ENCODE measurements around the gene TNFRSF6B. TPM values are rescaled to one million over a fixed set of nuclear protein-coding genes. Genes with fewer than 3 reads are reported as not detected.

Gene TNFRSF6B
- total RNA-seq, 1 donor from 2014 or later, result 2.8 TPM

GRCh38 chr20:63660622-63661021, 35.8 kb upstream of the TNFRSF6B start:
- Mint-ChIP-seq H3K4me1 (ENCODE audit: low read depth, unreplicated experiment) (peaks cover 5% of the 10 kb centered on the region), H3K9me3 (ENCODE audit: unreplicated experiment) (peaks cover 3% of the 10 kb centered on the region), H3K36me3 (ENCODE audit: low read depth, unreplicated experiment) (peaks cover 6% of the 10 kb centered on the region), H3K4me3 (ENCODE audit: unreplicated experiment) (no peak overlapping the region), H3K27me3 (ENCODE audit: low read depth, unreplicated experiment) (no peaks in the 10 kb centered on the region), H3K27ac (ENCODE audit: unreplicated experiment) (no peak overlapping the region)
- peaks cover 51% of the 10 kb centered on the region for H3K79me2 ChIP-seq (ENCODE audit: insufficient read depth, low read length)
- no peak overlapping the region for H2AFZ ChIP-seq (ENCODE audit: low read depth, low read length)
- H3K27me3 ChIP-seq (ENCODE audit: insufficient read depth, low read length), result no peaks in the 10 kb centered on the region
- FAIRE-seq, result no peak
- H3K36me3 ChIP-seq (ENCODE audit: insufficient read depth, low read length), result no peaks in the 10 kb centered on the region
- H4K20me1 ChIP-seq (ENCODE audit: insufficient read depth, low read length), result peaks cover 12% of the 10 kb centered on the region
- H3K4me3 ChIP-seq (ENCODE audit: insufficient read depth, low read depth, low read length), result no peak overlapping the region
- no peak overlapping the region for H3K9ac ChIP-seq (ENCODE audit: low read length)
- H3K9me3 ChIP-seq (ENCODE audit: insufficient read depth, low read depth, low read length), result no peaks in the 10 kb centered on the region
- TF ChIP-seq EZH2 (IDR thresholded peaks at IDR 0.05; ENCODE audit: insufficient read depth, low read length) (no peak), CTCF (IDR thresholded peaks at IDR 0.05; ENCODE audit: insufficient read depth, low read depth, low read length) (no peak)
- H3K4me2 ChIP-seq (ENCODE audit: low read length), result no peak overlapping the region
- no peak for DNase-seq (ENCODE audit: low read depth)
- H3K27ac ChIP-seq (ENCODE audit: low read depth, low read length), result no peak overlapping the region
- H3K4me1 ChIP-seq (ENCODE audit: insufficient read depth, low read length), result peaks cover 21% of the 10 kb centered on the region

- H3K4me3 Mint-ChIP-seq (ENCODE audit: unreplicated experiment), result no peak overlapping the region
- Histone ChIP-seq H3K9me3 (ENCODE audit: insufficient read depth, low read depth, low read length) (no peaks in the 10 kb centered on the region), H3K36me3 (ENCODE audit: insufficient read depth, low read length) (peaks cover 1% of the 10 kb centered on the region), H3K27ac (ENCODE audit: low read depth, low read length) (no peak overlapping the region), H3K9ac (ENCODE audit: low read length) (no peak overlapping the region), H3K79me2 (ENCODE audit: insufficient read depth, low read length) (peaks cover 51% of the 10 kb centered on the region), H3K4me3 (ENCODE audit: insufficient read depth, low read depth, low read length) (no peak overlapping the region), H3K4me2 (ENCODE audit: low read length) (no peak overlapping the region), H3K27me3 (ENCODE audit: insufficient read depth, low read length) (no peaks in the 10 kb centered on the region), H4K20me1 (ENCODE audit: insufficient read depth, low read length) (peaks cover 12% of the 10 kb centered on the region), H2AFZ (ENCODE audit: low read depth, low read length) (no peak overlapping the region), H3K4me1 (ENCODE audit: insufficient read depth, low read length) (peaks cover 21% of the 10 kb centered on the region)
- no peak overlapping the region for H3K27ac Mint-ChIP-seq (ENCODE audit: unreplicated experiment)
- FAIRE-seq, result no peak
- H3K27me3 Mint-ChIP-seq (ENCODE audit: low read depth, unreplicated experiment), result no peaks in the 10 kb centered on the region
- H3K4me1 Mint-ChIP-seq (ENCODE audit: low read depth, unreplicated experiment), result peaks cover 5% of the 10 kb centered on the region
- DNase-seq (ENCODE audit: low read depth), result no peak
- TF ChIP-seq CTCF (IDR thresholded peaks at IDR 0.05; ENCODE audit: insufficient read depth, low read depth, low read length) (no peak), EZH2 (IDR thresholded peaks at IDR 0.05; ENCODE audit: insufficient read depth, low read length) (no peak)
- H3K9me3 Mint-ChIP-seq (ENCODE audit: unreplicated experiment), result peaks cover 3% of the 10 kb centered on the region
- peaks cover 6% of the 10 kb centered on the region for H3K36me3 Mint-ChIP-seq (ENCODE audit: low read depth, unreplicated experiment)
Measured at GRCh38 chr20:63661108-63661507, 35.3 kb upstream of the TNFRSF6B start.

- H3K4me3 Mint-ChIP-seq (ENCODE audit: unreplicated experiment), result no peak overlapping the region
- H3K27ac Mint-ChIP-seq (ENCODE audit: unreplicated experiment), result no peak overlapping the region
- TF ChIP-seq CTCF (IDR thresholded peaks at IDR 0.05; ENCODE audit: insufficient read depth, low read depth, low read length) (no peak), EZH2 (IDR thresholded peaks at IDR 0.05; ENCODE audit: insufficient read depth, low read length) (no peak)
- H3K36me3 Mint-ChIP-seq (ENCODE audit: low read depth, unreplicated experiment), result peaks cover 9% of the 10 kb centered on the region
- H3K27me3 Mint-ChIP-seq (ENCODE audit: low read depth, unreplicated experiment), result no peaks in the 10 kb centered on the region
- Histone ChIP-seq H3K4me2 (ENCODE audit: low read length) (no peak overlapping the region), H3K4me3 (ENCODE audit: insufficient read depth, low read depth, low read length) (no peak overlapping the region), H3K36me3 (ENCODE audit: insufficient read depth, low read length) (peaks cover 4% of the 10 kb centered on the region), H3K9me3 (ENCODE audit: insufficient read depth, low read depth, low read length) (no peaks in the 10 kb centered on the region), H3K27ac (ENCODE audit: low read depth, low read length) (no peak overlapping the region), H3K27me3 (ENCODE audit: insufficient read depth, low read length) (no peaks in the 10 kb centered on the region), H3K9ac (ENCODE audit: low read length) (no peak overlapping the region), H4K20me1 (ENCODE audit: insufficient read depth, low read length) (peaks cover 12% of the 10 kb centered on the region), H2AFZ (ENCODE audit: low read depth, low read length) (no peak overlapping the region), H3K79me2 (ENCODE audit: insufficient read depth, low read length) (peaks cover 51% of the 10 kb centered on the region), H3K4me1 (ENCODE audit: insufficient read depth, low read length) (peaks cover 18% of the 10 kb centered on the region)
- H3K9me3 Mint-ChIP-seq (ENCODE audit: unreplicated experiment), result peaks cover 3% of the 10 kb centered on the region
- DNase-seq (ENCODE audit: low read depth) (no peak), FAIRE-seq (no peak)
- peaks cover 5% of the 10 kb centered on the region for H3K4me1 Mint-ChIP-seq (ENCODE audit: low read depth, unreplicated experiment)
Measured at GRCh38 chr20:63661959-63662812, 34.3 kb upstream of the TNFRSF6B start.

Data from astrocyte (in vitro differentiated cells and primary cell).